RWPE1 (cell line): ENCODE measurements around the gene TIE1.

ENCODE experiments used
- CTCF ChIA-PET: fragments of 350-600 bp; sonication (Branson Sonifier 250); formaldehyde crosslinking; extraction: SDS; loops from one replicate; lab custom pipeline; 2021; lab: Yijun Ruan, JAX
- POLR2A ChIA-PET: fragments of 400-600 bp; formaldehyde crosslinking; extraction: SDS; loops from one replicate; lab custom pipeline; 2020; ENCODE audit warnings: antibody characterized with exemption; ENCODE audit not compliant: low non-redundant PET; lab: Yijun Ruan, JAX
- DNase-seq: peaks from one replicate; pipeline ENCODE4 v3.0.0; 2012; ENCODE audit warnings: low spot score
- H3K27ac ChIP-seq: fragments of 450-650 bp; 2 replicates; pipeline ENCODE4 v1.5.1; 2017
- TF ChIP-seq, protein P1 (sequence below): fragments of 450-650 bp; conservative IDR thresholded peaks from 2 replicates; pipeline ENCODE4 v1.5.1; 2017; ENCODE audit warnings: low read depth, mild to moderate bottlenecking

TIE1 gene

DNA sequence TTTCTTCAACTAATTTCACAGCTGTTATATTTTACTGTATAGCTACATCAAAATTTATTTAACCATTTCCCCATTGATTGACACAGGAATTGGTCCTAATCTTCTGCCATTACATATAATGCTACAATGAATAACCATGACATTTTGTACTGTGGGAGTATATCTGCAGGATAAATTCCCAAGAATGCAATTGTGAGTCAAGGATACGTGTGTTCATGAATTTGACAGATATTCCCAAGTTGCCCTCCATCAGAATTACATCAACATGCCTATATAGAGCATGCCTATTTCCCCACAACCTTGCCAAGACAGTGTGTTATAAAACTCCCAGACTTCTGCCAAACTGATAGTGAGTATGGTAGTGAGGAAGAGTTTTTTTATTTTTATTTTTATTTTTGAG lies 2.7 kb upstream of the TIE1 start:
- H3K27ac ChIP-seq, result no peak overlapping the region
- TF ChIP-seq, protein P1, sequence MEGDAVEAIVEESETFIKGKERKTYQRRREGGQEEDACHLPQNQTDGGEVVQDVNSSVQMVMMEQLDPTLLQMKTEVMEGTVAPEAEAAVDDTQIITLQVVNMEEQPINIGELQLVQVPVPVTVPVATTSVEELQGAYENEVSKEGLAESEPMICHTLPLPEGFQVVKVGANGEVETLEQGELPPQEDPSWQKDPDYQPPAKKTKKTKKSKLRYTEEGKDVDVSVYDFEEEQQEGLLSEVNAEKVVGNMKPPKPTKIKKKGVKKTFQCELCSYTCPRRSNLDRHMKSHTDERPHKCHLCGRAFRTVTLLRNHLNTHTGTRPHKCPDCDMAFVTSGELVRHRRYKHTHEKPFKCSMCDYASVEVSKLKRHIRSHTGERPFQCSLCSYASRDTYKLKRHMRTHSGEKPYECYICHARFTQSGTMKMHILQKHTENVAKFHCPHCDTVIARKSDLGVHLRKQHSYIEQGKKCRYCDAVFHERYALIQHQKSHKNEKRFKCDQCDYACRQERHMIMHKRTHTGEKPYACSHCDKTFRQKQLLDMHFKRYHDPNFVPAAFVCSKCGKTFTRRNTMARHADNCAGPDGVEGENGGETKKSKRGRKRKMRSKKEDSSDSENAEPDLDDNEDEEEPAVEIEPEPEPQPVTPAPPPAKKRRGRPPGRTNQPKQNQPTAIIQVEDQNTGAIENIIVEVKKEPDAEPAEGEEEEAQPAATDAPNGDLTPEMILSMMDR, result no peak
- ChIA-PET POLR2A (no interaction called here), CTCF (interaction anchor here (0.6 kb wide), 1 partner anchor 72 kb away, joined by 7 read pairs; no protein-coding TSS in a partner anchor)
- DNase-seq, result no peak

DNA sequence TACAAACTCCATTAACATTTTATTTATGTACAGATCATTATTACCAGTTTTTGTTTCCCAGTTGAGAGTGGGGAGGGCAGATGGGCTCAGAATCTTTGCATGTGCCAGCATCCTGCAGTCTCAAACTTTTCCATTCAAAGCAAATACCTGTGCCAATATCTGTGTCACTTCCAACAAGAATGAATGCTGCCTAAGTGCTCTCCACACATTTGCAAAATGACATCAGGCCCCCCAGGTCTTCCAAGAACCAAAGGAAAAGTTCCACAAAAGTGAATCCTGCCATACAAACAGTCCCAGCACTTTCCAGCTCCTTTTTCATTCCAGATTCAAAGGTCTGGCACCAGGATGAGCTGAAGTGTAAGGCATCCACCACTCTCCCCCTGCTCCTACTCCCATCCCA lies 1.7 kb upstream of the TIE1 start:
- TF ChIP-seq, protein P1, result no peak
- H3K27ac ChIP-seq, result no peak overlapping the region
- ChIA-PET CTCF (interaction anchor here (0.6 kb wide), 1 partner anchor 36 kb away, joined by 3 read pairs; no protein-coding TSS in a partner anchor), POLR2A (no interaction called here)
- no peak for DNase-seq

DNA sequence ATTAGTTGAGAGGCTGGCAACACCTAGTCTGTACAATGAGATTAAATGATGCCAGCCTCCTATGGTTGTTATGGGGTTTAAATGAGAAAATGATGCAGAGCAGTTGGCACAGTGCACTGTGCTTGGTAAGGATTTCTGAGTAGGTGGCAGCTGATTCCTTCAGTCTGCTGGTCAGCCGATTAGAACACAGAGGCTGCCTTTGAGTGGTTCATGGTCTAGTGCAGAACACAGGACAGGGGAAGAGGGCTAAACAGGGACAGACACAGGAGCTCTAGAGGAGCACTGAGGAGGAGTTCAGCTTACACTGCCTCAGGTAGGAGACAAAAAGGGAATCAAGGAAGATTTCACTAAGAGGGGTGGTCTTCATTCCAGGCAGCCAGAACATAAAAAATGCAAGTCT lies 1.4 kb downstream of the TIE1 start:
- CTCF ChIA-PET, result interaction anchor here (1.3 kb wide), 1 partner anchor 17 kb away, joined by 4 read pairs; the partner anchor contains the start of gene C1orf210
- no peak for DNase-seq
- POLR2A ChIA-PET, result no interaction called here
- H3K27ac ChIP-seq, result no peak overlapping the region
- TF ChIP-seq, protein P1, result no peak

DNA sequence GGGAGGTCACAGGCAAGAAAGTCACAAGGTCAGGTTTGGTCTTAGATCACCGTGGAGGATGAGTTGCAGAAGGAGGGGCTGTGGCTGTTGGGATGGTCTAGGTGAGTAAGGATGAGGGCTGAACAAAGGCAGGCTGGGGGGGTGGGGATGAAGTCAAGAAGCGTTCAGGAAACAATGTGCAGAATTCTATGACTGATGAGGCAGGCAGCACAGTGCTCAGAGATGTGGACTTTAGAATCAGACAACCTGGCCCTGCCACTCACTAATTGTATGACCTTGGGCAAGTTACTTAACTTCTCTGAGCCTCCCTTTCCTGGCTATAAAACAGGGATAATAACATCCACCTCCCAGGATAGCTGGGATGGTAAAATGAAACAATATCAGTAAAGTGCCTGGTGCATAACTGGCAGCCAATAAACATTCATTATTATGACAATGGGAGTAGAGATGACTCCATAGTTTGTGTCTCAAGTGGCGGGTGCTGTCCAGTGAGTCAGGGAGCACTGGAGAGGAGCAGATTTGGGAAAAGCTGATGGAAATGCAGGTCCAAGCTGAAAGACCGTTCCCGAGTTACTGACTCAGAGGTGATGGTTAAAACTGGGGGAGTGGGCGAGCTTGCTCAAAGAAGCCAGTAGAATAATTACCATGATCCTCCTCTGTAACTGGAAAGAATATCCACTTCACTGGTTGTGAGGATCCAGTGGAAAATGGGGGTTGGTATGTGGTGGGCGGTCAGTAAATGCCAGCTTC lies 2.1 kb downstream of the TIE1 start:
- POLR2A ChIA-PET, result no interaction called here
- CTCF ChIA-PET, result interaction anchor here (1.3 kb wide), 1 partner anchor 18 kb away, joined by 4 read pairs; the partner anchor contains the start of gene C1orf210
- TF ChIP-seq, protein P1, result no peak
- DNase-seq, result no peak
- H3K27ac ChIP-seq, result no peak overlapping the region

DNA sequence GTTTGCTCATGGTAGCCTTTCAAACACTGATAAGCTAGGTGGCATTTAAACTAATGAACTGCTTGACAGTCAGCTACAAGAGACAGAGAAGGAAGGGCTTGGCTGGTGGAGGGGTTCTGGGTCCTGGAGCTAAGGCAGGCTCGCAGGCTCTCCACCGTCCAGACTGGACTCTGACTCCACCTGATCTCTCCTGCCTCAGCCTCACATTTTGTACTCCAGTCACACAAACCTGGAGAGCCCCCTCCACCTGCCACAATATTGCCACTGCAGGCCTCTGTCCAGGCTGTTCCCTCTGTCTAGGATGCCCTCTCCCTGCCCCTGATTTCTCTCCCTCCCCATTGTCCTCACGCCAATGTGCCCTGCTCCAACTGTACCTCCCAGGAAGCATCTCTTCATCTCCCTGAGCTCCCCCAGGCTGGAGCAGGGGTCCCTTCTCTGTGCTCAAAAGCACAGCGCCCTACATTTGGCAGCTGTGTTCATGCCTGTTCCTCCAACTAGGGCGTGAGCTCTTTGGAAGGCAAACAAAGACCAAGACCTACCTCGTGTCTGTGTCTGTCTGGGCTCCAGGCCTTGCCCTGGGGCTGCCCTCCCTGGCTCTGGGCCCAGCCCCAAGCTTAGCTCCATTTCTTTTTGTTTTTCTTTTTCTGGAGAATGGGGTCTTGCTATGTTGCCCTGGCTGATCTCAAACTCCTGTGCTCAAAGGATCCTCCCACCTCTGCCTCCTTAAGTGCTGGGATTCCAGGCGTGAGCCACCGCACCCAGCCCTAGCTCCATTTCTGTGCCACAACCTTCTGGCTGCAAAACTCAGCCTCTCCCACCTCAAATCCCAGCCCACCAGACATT lies 2.9 kb downstream of the TIE1 start:
- TF ChIP-seq, protein P1, result no peak
- H3K27ac ChIP-seq, result no peak overlapping the region
- CTCF ChIA-PET, result interaction anchor here (0.7 kb wide), 1 partner anchor 38 kb away, joined by 3 read pairs; no protein-coding TSS in a partner anchor
- POLR2A ChIA-PET, result no interaction called here
- DNase-seq, result no peak

- ChIA-PET CTCF (no interaction called here), POLR2A (no interaction called here)
- no peak overlapping the region for H3K27ac ChIP-seq
- DNase-seq, result no peak
- TF ChIP-seq, protein P1, result no peak
Measured at GRCh38 chr1:43304314-43304681, 3.5 kb downstream of the TIE1 start.
